Upper lobe of left lung (tissue), 6 donors: ENCODE data around the gene LYPLA2. TPM values are rescaled to one million over a fixed set of nuclear protein-coding genes. Genes with fewer than 3 reads are reported as not detected.
"Not testable (repeated sequence)": the region's sequence is repeated elsewhere in the genome, so short reads cannot be mapped to it uniquely, and the experiment has no call there.

Experiments used
- ATAC-seq, 2 donors: fragments of 200-7000 bp; cut with Tn5 transposase; one replicate each; pipeline ENCODE4 v1.9.1; 2022; ENCODE audit warnings: mild to moderate bottlenecking in 2 of 2, moderate library complexity in 2 of 2; ENCODE audit not compliant: low FRiP score in 2 of 2
- DNase-seq, 2 donors: peaks; one replicate each; pipeline ENCODE4 v3.0.0-alpha.2; 2019 to 2020
- H3K27ac ChIP-seq, 4 donors: fragments of 200-600 bp; sonication (generic); one replicate each; pipeline ENCODE4 v1.5.1; 2016 to 2019
- H3K27me3 ChIP-seq, 4 donors: fragments of 200-600 bp; sonication (generic); one replicate each; pipeline ENCODE4 v1.5.1; 2017 to 2019
- H3K36me3 ChIP-seq, 4 donors: fragments of 200-600 bp; sonication (generic); one replicate each; pipeline ENCODE4 v1.5.1; 2016 to 2019
- H3K4me1 ChIP-seq, 4 donors: fragments of 200-600 bp; sonication (generic); one replicate each; pipeline ENCODE4 v1.5.1; 2018 to 2019
- H3K4me3 ChIP-seq, 4 donors: fragments of 200-600 bp; sonication (generic); one replicate each; pipeline ENCODE4 v1.5.1; 2017 to 2019; ENCODE audit warnings: mild to moderate bottlenecking in 2 of 4, moderate library complexity in 1 of 4
- H3K9me3 ChIP-seq, 4 donors: fragments of 200-600 bp; sonication (generic); one replicate each; pipeline ENCODE4 v1.5.1; 2018 to 2019
- EP300 ChIP-seq, 4 donors: sonication (generic); formaldehyde crosslinking; IDR thresholded peaks; one replicate each; pipeline ENCODE4 v1.5.1; 2017; ENCODE audit warnings: antibody characterized with exemption in 4 of 4, control low read depth in 2 of 4
- POLR2A ChIP-seq, 4 donors: fragments of 450-650 bp; IDR thresholded peaks; one replicate each; pipeline ENCODE4 v1.5.1; 2016 to 2017; ENCODE audit warnings: antibody characterized with exemption in 4 of 4, mild to moderate bottlenecking in 2 of 4
- POLR2AphosphoS5 ChIP-seq, 2 donors: sonication (generic); formaldehyde crosslinking; IDR thresholded peaks; one replicate each; pipeline ENCODE4 v1.5.1; 2017; ENCODE audit warnings: antibody characterized with exemption in 2 of 2
- WGBS, 2 donors: methylation state at CpG; one replicate each; pipeline ENCODE4 v1.1.5; 2017 to 2018; 5-methylcytosine and 5-hydroxymethylcytosine counted together
- total RNA-seq, 6 donors: library from RNA; depleted of rRNA in 4 of 6; stranded (reverse); fragments of >200 nt in 4 of 6; gene quantifications; one replicate each; pipeline versions ENCODE4 v1.1.0 to v1.2.1, GENCODE V29; 2016 to 2021
- TF ChIP-seq, protein P1 (sequence below), 6 experiments: fragments of 450-650 bp in 4 of 6; fragments of 200-600 bp in 2 of 6; sonication (generic) in 2 of 6; IDR thresholded peaks; one replicate each; pipeline ENCODE4 v1.5.1; 2016 to 2019; ENCODE audit warnings: antibody characterized with exemption in 6 of 6
- donor health status: DM: no; HTN: no; CAD: no; lungs with moderate emphysema.
- donor health status: DM: no; HTN: yes; CAD: no; lungs with severe emphysema.

LYPLA2 gene
- total RNA-seq, 6 donors from 2014 or later: 38.5 to 84.1 (median 59.9) TPM

DNA sequence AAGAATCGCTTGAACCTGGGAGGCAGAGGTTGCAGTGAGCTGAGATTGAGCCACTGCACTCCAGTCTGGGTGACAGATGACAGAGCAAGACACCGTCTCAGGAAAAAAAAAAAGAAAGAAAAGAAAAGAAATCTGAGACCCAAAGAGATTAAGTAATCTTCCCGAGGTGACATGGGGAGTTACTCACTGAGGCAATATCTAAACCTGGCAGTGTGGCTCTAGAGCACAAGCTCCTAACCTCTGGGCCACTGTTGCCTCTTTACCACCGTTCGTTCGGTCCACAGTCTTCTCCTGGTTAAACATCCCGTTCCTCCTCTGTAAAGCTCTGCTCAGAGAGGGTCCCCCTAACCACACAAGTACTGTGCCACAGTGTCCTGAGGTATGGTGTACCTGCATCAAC is 32.8 kb downstream of the LYPLA2 start:
- no peak for DNase-seq
- Histone ChIP-seq H3K4me1 (peaks cover 7 to 13% (median 9%) of the 10 kb centered on the region in 4 donors), H3K27me3 (no peaks in the 10 kb centered on the region), H3K36me3 (peaks cover 0 to 9% (median 4%) of the 10 kb centered on the region in 4 donors), H3K9me3 (no peaks in the 10 kb centered on the region), H3K4me3 (no peak overlapping the region), H3K27ac (no peak overlapping the region)
- TF ChIP-seq, protein P1, sequence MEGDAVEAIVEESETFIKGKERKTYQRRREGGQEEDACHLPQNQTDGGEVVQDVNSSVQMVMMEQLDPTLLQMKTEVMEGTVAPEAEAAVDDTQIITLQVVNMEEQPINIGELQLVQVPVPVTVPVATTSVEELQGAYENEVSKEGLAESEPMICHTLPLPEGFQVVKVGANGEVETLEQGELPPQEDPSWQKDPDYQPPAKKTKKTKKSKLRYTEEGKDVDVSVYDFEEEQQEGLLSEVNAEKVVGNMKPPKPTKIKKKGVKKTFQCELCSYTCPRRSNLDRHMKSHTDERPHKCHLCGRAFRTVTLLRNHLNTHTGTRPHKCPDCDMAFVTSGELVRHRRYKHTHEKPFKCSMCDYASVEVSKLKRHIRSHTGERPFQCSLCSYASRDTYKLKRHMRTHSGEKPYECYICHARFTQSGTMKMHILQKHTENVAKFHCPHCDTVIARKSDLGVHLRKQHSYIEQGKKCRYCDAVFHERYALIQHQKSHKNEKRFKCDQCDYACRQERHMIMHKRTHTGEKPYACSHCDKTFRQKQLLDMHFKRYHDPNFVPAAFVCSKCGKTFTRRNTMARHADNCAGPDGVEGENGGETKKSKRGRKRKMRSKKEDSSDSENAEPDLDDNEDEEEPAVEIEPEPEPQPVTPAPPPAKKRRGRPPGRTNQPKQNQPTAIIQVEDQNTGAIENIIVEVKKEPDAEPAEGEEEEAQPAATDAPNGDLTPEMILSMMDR (IDR thresholded peaks at IDR 0.05): no peak
- TF ChIP-seq POLR2AphosphoS5 (IDR thresholded peaks at IDR 0.05): no peak
- no peak for TF ChIP-seq POLR2A (IDR thresholded peaks at IDR 0.05)
- TF ChIP-seq EP300 (IDR thresholded peaks at IDR 0.05): no peak
- WGBS, 2 donors: 81 to 83% methylated on average over 7 of the region's 7 CpGs
- no peak for ATAC-seq

DNA sequence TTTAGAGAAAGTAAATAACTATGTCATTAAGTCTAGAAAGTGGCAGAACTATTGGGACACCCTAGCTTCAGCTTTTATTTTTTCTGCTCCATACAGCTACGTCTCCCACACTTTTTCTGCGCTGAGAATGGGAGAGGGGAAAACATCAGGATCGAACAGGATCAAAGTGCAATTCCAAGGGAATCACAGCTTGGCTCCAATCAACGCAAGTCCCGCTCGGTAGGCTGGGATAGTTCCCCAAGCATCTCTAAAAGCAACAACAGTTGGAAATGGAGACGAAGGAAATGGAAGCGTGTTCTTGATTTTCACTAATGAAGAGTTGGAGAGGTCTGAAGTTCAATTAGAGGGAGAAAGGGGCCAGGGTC is 33.7 kb downstream of the LYPLA2 start:
- 4 to 9% methylated on average over 8 of the region's 8 CpGs for WGBS, 2 donors
- H3K4me1 ChIP-seq: peaks cover 7 to 13% (median 9%) of the 10 kb centered on the region in 4 donors
- DNase-seq: no peak

DNA sequence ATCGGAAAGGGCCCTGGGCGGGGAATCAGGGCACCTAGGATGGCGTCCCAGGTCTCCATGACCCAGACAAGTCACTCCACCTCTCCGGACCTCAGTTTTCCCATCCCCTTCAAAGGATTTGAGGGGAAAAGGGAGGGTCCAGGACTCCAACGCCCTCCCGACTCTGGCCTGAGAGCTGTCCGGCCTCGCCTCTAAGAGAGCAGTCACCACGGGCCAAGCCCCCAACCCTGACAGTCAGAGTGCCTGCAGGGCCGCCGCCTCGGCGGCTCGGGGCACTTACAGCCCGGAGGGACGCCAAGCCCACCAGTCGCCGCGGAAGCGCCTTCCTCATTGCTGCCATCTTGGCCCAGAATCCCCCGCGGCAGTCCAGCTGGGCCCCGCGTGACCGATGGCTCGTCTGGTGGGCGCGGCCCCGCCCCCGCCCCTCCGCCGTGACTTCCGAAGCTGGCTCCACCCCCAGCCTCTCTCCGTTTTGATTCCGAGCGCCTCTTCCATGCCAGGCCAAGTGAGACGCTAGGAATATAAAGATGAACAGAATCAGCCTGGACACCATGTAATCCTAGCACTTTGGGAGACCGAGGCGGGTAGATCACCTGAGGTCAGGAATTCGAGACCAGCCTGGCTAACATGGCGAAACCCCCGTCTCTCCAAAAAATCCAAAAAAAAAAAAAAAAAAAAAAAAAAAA is 34.3 kb downstream of the LYPLA2 start, which contains the start of gene HMGCL:
HMGCL (minus strand) TSS at position 354 of the 686 bp plus-strand sequence; CDS start at position 340, 14 bp downstream.
- peak within 1 kb of the TSS; percentile 72 to 96 (median 82) for H3K4me3 ChIP-seq
- TF ChIP-seq, protein P1 (IDR thresholded peaks at IDR 0.05): no peak
- TF ChIP-seq EP300 (IDR thresholded peaks at IDR 0.05) (peak in 1 of 4 donors; percentile 49), POLR2A (IDR thresholded peaks at IDR 0.05) (peak; percentile 47 to 94 (median 89)), POLR2AphosphoS5 (IDR thresholded peaks at IDR 0.05) (peak; percentile 97)
- ATAC-seq: peak; percentile 97 to 100
- WGBS, 2 donors: 1% methylated on average over 12 to 36 of the region's 42 CpGs
- peak within 1 kb of the TSS; percentile 91 to 98 (median 94) for H3K27ac ChIP-seq
- no peaks in the 10 kb centered on the region for H3K36me3 ChIP-seq
- peaks cover 7 to 13% (median 9%) of the 10 kb centered on the region in 4 donors for H3K4me1 ChIP-seq
- no peaks in the 10 kb centered on the region for H3K27me3 ChIP-seq
- H3K9me3 ChIP-seq: no peaks in the 10 kb centered on the region
- DNase-seq: peak; percentile 94 to 98

More for the DNA sequence above, 33.7 kb downstream of the LYPLA2 start:
- Histone ChIP-seq H3K9me3 (no peaks in the 10 kb centered on the region), H3K27me3 (no peaks in the 10 kb centered on the region), H3K36me3 (peaks cover 0 to 3% (median 0%) of the 10 kb centered on the region in 4 donors), H3K4me3 (peak overlapping the region; percentile 72 to 96 (median 82)), H3K27ac (peak overlapping the region; percentile 91 to 98 (median 94))
- TF ChIP-seq, protein P1 (IDR thresholded peaks at IDR 0.05): no peak
- TF ChIP-seq EP300 (IDR thresholded peaks at IDR 0.05) (no peak), POLR2AphosphoS5 (IDR thresholded peaks at IDR 0.05) (no peak), POLR2A (IDR thresholded peaks at IDR 0.05) (no peak)
- ATAC-seq: peak in 1 of 2 donors; percentile 15

DNA sequence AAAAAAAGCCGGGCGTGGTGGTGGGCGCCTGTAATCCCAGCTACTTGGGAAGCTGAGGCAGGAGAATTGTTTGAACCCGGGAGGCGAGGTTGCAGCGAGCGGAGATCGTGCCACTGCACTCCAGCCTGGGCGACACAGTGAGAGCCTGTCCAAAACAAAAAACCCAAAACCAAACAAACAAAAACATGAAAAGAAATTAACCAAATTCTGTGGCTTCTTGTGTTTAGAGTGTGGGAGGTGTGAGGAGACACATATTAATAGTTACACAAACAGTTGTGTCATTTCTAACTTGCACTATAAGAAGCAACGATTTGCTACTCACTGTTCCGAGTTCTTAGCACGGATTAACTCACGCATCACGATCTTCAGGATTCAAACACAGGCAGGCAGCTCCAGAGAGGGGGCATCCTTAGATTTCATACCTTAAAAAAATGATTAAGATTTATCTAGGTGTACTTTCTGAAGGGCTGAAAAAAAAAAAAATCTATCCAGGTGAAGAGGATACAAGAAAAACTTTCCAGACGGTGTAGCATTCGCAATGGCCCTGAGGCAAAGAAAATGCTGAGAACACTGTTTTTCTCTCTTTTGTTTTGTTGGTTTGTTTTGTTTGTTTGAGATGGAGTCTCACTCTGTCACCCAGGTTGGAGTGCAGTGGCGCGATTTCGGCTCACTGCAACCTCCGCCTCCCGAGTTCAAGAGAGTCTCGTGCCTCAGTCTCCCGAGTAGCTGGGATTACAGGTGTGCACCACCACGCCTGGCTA is 35.0 kb downstream of the LYPLA2 start:
- no peak for TF ChIP-seq EP300 (IDR thresholded peaks at IDR 0.05)
- TF ChIP-seq, protein P1 (IDR thresholded peaks at IDR 0.05): no peak
- no peak for TF ChIP-seq POLR2A (IDR thresholded peaks at IDR 0.05)
- TF ChIP-seq POLR2AphosphoS5 (IDR thresholded peaks at IDR 0.05): no peak
- Histone ChIP-seq H3K4me3 (peak overlapping the region in 3 of 4 donors; percentile 72 to 85 (median 79)), H3K4me1 (peaks cover 7 to 13% (median 9%) of the 10 kb centered on the region in 4 donors), H3K9me3 (no peaks in the 10 kb centered on the region), H3K27ac (peak overlapping the region; percentile 91 to 98 (median 94)), H3K36me3 (no peaks in the 10 kb centered on the region), H3K27me3 (no peaks in the 10 kb centered on the region)
- peak in 1 of 2 donors; percentile 8 for DNase-seq
- ATAC-seq: no peak
- 59 to 68% methylated on average over 24 of the region's 24 CpGs for WGBS, 2 donors

- H3K27ac ChIP-seq, DNase-seq, H3K9me3 ChIP-seq, H3K36me3 ChIP-seq, ATAC-seq, H3K4me3 ChIP-seq, H3K27me3 ChIP-seq: not testable (repeated sequence)
- peaks cover 7 to 13% (median 9%) of the 10 kb centered on the region in 4 donors for H3K4me1 ChIP-seq
- WGBS, 2 donors: 96% methylated on average over 13 of the region's 13 CpGs
Measured at GRCh38 chr1:23826590-23826989, 35.6 kb downstream of the LYPLA2 start.
